Coronary artery (tissue), 2 donors: ENCODE measurements around the gene BSN.

Source experiments
- DNase-seq: peaks from one replicate; pipeline ENCODE4 v3.0.0-alpha.2; 2017; ENCODE audit warnings: low spot score
- H3K27ac ChIP-seq, 2 donors: fragments of 200-600 bp; sonication (generic); one replicate each; pipeline ENCODE4 v1.5.1; 2016 to 2019
- H3K4me3 ChIP-seq: fragments of 200-600 bp; sonication (generic); 2 replicates; pipeline ENCODE4 v1.5.1; 2016; ENCODE audit warnings: mild to moderate bottlenecking, moderate library complexity
- TF ChIP-seq, protein P1 (sequence below): fragments of 200-600 bp; sonication (generic); IDR thresholded peaks from one replicate; pipeline ENCODE4 v1.5.1; 2019; ENCODE audit warnings: antibody characterized with exemption

Gene BSN

DNA sequence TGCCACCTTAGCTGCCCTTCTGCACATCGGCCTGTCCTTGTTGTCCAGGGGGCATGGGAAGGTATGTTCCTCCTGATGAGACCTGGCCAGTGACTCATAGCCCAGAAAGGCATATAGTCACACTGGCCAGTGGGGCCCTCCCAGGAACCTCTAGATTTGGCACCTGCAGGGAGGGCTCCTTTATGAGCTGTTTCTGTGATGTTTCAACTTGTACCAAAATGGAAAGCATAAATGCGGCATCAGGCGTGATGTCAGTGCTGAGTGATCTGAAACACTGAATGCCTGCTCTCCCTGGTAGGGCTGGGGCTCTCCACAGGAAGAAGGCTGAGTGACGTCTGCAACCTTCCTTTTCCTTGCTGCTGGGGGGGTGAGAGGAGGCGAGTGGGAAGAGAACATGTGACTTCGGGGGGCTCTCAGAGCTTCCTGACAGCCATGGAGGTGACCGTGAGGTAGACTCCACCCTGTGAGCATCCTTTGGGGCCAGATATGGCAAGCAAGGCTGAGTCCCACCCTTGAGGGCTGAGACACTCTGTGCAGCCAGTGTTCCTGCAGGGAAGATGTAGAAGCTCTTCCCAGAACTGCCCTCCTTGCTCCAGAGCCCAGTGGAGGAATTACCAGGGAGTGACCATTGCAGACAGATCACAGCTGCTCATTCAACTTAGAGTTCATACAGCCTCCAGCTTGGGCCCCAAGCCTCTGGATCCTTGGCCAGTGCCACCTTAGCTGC lies 82.8 kb downstream of the BSN start:
- TF ChIP-seq, protein P1, sequence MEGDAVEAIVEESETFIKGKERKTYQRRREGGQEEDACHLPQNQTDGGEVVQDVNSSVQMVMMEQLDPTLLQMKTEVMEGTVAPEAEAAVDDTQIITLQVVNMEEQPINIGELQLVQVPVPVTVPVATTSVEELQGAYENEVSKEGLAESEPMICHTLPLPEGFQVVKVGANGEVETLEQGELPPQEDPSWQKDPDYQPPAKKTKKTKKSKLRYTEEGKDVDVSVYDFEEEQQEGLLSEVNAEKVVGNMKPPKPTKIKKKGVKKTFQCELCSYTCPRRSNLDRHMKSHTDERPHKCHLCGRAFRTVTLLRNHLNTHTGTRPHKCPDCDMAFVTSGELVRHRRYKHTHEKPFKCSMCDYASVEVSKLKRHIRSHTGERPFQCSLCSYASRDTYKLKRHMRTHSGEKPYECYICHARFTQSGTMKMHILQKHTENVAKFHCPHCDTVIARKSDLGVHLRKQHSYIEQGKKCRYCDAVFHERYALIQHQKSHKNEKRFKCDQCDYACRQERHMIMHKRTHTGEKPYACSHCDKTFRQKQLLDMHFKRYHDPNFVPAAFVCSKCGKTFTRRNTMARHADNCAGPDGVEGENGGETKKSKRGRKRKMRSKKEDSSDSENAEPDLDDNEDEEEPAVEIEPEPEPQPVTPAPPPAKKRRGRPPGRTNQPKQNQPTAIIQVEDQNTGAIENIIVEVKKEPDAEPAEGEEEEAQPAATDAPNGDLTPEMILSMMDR: no peak
- Histone ChIP-seq H3K27ac (no peak overlapping the region), H3K4me3 (no peak overlapping the region)
- no peak for DNase-seq

DNA sequence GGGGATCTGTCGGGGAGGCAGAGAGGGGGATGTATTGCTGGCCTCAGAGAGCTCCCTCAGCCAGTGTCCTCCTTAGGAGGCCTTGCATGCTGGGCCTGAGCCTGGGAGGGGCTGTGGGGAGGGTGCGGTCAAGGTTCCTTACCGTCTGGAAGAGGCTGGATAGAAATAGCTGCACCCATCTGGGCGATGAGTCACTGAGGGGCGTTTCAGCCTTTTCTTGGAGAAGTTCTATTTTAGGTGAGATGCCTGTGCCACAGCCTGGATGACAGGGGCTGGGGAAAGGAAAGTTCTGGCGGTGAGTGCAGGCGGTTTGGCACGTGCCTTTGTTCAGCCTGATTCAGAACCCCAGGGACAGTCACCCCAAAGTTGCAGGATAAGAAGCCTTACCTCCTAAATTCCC lies 84.2 kb downstream of the BSN start:
- H3K4me3 ChIP-seq: no peak overlapping the region
- TF ChIP-seq, protein P1: no peak
- DNase-seq: no peak
- H3K27ac ChIP-seq: peak overlapping the region in 1 of 2 donors; percentile 60

DNA sequence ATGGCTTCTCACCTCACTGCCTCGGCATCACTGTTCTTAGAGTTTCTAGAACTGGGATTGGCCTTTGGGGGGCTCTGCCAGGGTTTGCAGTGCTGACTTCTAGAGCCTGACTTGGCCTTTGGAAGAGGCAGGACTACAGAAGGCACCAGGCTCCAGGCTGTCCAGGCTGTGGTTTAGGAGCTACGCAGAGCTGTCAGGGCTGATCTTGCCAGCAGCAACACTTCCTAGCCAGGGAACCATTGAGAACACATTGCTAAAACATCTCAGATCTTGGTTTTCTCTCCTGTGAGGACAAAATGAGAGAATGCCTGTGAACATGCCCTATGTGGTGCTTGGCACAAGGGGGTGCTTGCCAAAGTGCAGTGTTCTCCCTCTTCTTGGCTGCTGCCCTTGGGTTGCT lies 85.3 kb downstream of the BSN start:
- H3K27ac ChIP-seq: no peak overlapping the region
- TF ChIP-seq, protein P1: no peak
- no peak for DNase-seq

DNA sequence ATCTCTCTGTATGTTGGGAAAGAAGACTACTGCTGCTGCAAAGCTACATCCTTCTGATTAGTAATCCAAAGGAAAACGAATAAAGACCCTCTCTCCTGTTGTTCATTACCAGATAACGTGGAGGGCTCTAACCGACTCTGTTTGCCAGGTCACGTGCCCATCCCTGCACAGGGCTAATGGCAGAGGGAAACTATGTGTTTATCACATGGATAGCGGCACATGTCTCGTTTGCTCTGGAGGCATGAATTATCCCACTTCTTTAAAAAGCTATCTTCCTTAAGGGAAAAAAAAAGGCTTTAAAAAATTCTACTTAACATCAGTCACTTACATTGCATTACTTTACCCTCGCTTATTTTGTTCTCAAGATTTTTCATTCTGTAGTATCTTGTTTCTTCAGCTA lies 87.0 kb downstream of the BSN start:
- TF ChIP-seq, protein P1: no peak
- DNase-seq: no peak
- no peak overlapping the region for H3K27ac ChIP-seq
- no peak overlapping the region for H3K4me3 ChIP-seq

More for the DNA sequence above, 85.3 kb downstream of the BSN start:
- H3K4me3 ChIP-seq: no peak overlapping the region

DNA sequence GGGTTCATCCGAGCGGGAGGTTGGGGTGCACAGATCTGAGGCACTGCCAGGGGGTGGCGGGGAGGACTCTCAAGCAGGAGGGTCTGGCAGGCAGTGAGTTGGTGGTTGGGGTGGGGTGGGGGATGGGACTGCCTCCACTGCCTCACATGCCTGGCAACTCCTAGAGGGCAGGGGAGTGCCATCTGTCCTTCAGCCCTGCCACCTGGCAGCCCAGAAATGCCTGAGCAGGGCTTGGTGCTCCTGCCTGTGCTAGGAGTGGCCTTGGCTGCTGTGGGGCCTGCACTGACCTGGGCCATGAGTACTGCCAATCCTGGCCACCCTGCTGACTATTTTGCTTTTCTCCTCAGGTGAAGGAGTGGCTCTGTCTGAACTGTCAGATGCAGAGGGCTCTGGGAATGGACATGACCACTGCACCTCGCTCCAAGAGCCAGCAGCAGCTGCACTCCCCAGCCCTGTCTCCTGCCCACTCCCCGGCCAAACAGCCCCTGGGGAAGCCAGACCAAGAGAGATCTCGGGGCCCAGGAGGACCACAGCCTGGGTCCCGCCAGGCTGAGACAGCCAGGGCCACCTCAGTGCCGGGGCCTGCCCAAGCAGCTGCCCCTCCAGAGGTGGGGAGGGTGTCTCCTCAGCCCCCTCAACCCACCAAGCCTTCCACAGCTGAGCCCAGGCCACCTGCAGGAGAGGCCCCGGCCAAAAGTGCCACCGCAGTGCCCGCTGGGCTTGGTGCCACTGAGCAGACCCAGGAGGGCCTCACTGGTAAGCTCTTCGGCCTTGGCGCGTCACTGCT lies 87.8 kb downstream of the BSN start:
- DNase-seq: no peak
- Histone ChIP-seq H3K27ac (no peak overlapping the region), H3K4me3 (no peak overlapping the region)
- TF ChIP-seq, protein P1: no peak

DNA sequence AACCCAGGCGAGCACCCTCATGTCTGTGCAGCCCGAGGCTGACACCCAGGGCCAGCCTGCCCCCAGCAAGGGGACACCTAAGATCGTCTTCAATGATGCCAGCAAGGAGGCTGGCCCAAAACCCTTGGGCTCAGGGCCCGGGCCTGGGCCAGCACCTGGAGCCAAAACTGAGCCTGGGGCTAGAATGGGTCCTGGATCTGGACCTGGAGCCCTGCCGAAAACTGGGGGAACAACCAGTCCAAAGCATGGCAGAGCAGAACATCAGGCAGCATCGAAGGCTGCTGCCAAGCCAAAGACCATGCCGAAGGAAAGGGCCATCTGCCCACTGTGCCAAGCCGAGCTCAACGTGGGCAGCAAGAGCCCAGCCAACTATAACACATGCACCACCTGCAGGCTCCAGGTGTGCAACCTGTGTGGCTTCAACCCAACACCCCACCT lies 88.5 kb downstream of the BSN start:
- Histone ChIP-seq H3K4me3 (no peak overlapping the region), H3K27ac (no peak overlapping the region)
- TF ChIP-seq, protein P1: no peak
- DNase-seq: no peak
